ENCODE data around the gene PIP5K1C.
A peak's percentile ranks its signal among the peaks of the same experiment; 100 is the strongest.

The PIP5K1C gene

GRCh38 chr19:3695986-3696659 is 4.1 kb downstream of the PIP5K1C start:
- FAIRE-seq (no peak), DNase-seq (ENCODE audit: extremely low spot score, insufficient read length, low read depth) (no peak)

- FAIRE-seq (no peak), DNase-seq (ENCODE audit: extremely low spot score, insufficient read length, low read depth) (no peak)
Observed at GRCh38 chr19:3695124-3695733, 5.0 kb downstream of the PIP5K1C start.

- FAIRE-seq: no peak
- no peak for DNase-seq (ENCODE audit: extremely low spot score, insufficient read length, low read depth)
Observed at GRCh38 chr19:3694361-3695123, 5.7 kb downstream of the PIP5K1C start.

GRCh38 chr19:3693025-3693925 is 7.0 kb downstream of the PIP5K1C start:
- no peak for FAIRE-seq
- DNase-seq (ENCODE audit: extremely low spot score, insufficient read length, low read depth): no peak

GRCh38 chr19:3692141-3693024 is 7.9 kb downstream of the PIP5K1C start:
- FAIRE-seq (no peak), DNase-seq (ENCODE audit: extremely low spot score, insufficient read length, low read depth) (no peak)

GRCh38 chr19:3691726-3692125 is 8.5 kb downstream of the PIP5K1C start:
- DNase-seq (ENCODE audit: extremely low spot score, insufficient read length, low read depth) (no peak), FAIRE-seq (no peak)

GRCh38 chr19:3691372-3691716 is 8.9 kb downstream of the PIP5K1C start:
- no peak for FAIRE-seq
- no peak for DNase-seq (ENCODE audit: extremely low spot score, insufficient read length, low read depth)

GRCh38 chr19:3690551-3691371 is 9.5 kb downstream of the PIP5K1C start:
- FAIRE-seq (no peak), DNase-seq (ENCODE audit: extremely low spot score, insufficient read length, low read depth) (no peak)

- DNase-seq (ENCODE audit: extremely low spot score, insufficient read length, low read depth): no peak
- FAIRE-seq: peak; percentile 49
Observed at GRCh38 chr19:3687774-3688706, 12.2 kb downstream of the PIP5K1C start.

- FAIRE-seq (no peak), DNase-seq (ENCODE audit: extremely low spot score, insufficient read length, low read depth) (no peak)
Observed at GRCh38 chr19:3687393-3687773, 12.9 kb downstream of the PIP5K1C start.

GRCh38 chr19:3684817-3685410 is 15.4 kb downstream of the PIP5K1C start:
- FAIRE-seq: no peak
- no peak for DNase-seq (ENCODE audit: extremely low spot score, insufficient read length, low read depth)

GRCh38 chr19:3684054-3684816 is 16.0 kb downstream of the PIP5K1C start:
- peak; percentile 72 for FAIRE-seq
- DNase-seq (ENCODE audit: extremely low spot score, insufficient read length, low read depth): no peak

GRCh38 chr19:3683405-3684053 is 16.7 kb downstream of the PIP5K1C start:
- FAIRE-seq (no peak), DNase-seq (ENCODE audit: extremely low spot score, insufficient read length, low read depth) (no peak)

GRCh38 chr19:3682741-3683404 is 17.4 kb downstream of the PIP5K1C start:
- FAIRE-seq (no peak), DNase-seq (ENCODE audit: extremely low spot score, insufficient read length, low read depth) (no peak)

GRCh38 chr19:3682286-3682685 is 18.0 kb downstream of the PIP5K1C start:
- DNase-seq (ENCODE audit: extremely low spot score, insufficient read length, low read depth): no peak
- FAIRE-seq: no peak
